PFSK-1 (cell line): Measurements from ENCODE around the gene OR52K1.

Experiments
- POLR2AphosphoS5 ChIP-seq: IDR thresholded peaks from 2 replicates; pipeline ENCODE4 v1.6.1; 2012; ENCODE audit warnings: low read depth, mild to moderate bottlenecking, control low read depth, low read length, moderate library complexity
- SIN3A ChIP-seq: IDR thresholded peaks from 2 replicates; pipeline ENCODE4 v1.6.1; 2012; ENCODE audit warnings: mild to moderate bottlenecking, low read length, moderate library complexity, borderline replicate concordance; ENCODE audit not compliant: insufficient read depth
- TAF1 ChIP-seq: IDR thresholded peaks from 2 replicates; pipeline ENCODE4 v1.6.1; 2012; ENCODE audit warnings: low read length, control low read depth, borderline replicate concordance; ENCODE audit not compliant: insufficient read depth
- TF ChIP-seq, protein P1 (sequence below), 2 experiments: IDR thresholded peaks; 2 replicates each; pipeline versions ENCODE4 v1.6.1 to v1.8.0; 2011 to 2012; ENCODE audit warnings: low read depth in 2 of 2, low read length in 2 of 2, control low read depth in 1 of 2, inconsistent platforms in 1 of 2, mild to moderate bottlenecking in 1 of 2, moderate library complexity in 1 of 2; ENCODE audit not compliant: insufficient read depth in 1 of 2

DNA sequence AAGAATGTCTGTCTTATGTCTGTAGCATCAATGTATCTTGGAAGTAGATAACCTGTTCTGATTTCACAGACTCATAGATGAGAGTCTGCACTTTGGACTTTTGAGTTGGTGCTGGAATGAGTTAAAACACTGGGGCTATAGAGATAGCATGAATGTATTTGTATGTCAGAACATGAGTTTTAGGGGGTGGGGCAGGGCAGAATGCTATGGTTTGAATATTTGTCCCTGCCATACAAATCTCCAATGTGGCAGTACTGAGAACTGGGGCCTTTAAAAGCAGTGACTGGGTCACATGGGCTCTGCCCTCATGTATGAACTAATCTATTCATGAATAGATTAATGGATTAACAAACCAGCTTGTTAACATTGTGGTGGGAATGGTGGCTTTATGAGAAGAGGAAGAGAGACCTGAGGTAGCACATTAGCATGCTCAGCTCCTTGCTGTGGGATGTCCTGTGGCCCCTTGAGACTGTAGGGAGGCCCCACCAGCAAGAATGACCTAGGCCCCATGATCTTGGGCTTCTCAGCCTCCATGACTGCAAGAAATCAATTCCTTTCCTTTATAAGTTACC is 15.5 kb upstream of the OR52K1 start:
- TF ChIP-seq POLR2AphosphoS5 (no peak), SIN3A (no peak), TAF1 (no peak)
- TF ChIP-seq, protein P1, sequence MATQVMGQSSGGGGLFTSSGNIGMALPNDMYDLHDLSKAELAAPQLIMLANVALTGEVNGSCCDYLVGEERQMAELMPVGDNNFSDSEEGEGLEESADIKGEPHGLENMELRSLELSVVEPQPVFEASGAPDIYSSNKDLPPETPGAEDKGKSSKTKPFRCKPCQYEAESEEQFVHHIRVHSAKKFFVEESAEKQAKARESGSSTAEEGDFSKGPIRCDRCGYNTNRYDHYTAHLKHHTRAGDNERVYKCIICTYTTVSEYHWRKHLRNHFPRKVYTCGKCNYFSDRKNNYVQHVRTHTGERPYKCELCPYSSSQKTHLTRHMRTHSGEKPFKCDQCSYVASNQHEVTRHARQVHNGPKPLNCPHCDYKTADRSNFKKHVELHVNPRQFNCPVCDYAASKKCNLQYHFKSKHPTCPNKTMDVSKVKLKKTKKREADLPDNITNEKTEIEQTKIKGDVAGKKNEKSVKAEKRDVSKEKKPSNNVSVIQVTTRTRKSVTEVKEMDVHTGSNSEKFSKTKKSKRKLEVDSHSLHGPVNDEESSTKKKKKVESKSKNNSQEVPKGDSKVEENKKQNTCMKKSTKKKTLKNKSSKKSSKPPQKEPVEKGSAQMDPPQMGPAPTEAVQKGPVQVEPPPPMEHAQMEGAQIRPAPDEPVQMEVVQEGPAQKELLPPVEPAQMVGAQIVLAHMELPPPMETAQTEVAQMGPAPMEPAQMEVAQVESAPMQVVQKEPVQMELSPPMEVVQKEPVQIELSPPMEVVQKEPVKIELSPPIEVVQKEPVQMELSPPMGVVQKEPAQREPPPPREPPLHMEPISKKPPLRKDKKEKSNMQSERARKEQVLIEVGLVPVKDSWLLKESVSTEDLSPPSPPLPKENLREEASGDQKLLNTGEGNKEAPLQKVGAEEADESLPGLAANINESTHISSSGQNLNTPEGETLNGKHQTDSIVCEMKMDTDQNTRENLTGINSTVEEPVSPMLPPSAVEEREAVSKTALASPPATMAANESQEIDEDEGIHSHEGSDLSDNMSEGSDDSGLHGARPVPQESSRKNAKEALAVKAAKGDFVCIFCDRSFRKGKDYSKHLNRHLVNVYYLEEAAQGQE (IDR thresholded peaks at IDR 0.05; ENCODE audit: insufficient read depth in 1 of 2, low read depth in 2 of 2, low read length in 2 of 2) = no peak
